Hepatocyte (in vitro differentiated cells): ENCODE data around the gene MUC16. TPM values are rescaled to one million over a fixed set of nuclear protein-coding genes. Genes with fewer than 3 reads are reported as not detected.
"Not testable (repeated sequence)": the region's sequence is repeated elsewhere in the genome, so short reads cannot be mapped to it uniquely, and the experiment has no call there.

Experiments used
- DNase-seq: peaks from one replicate; pipeline ENCODE4 v3.0.0-alpha.2; 2016; ENCODE audit warnings: low spot score
- H2AFZ ChIP-seq: fragments of 200-600 bp; sonication (generic); 2 replicates; pipeline ENCODE4 v1.6.0; 2016; ENCODE audit warnings: antibody characterized with exemption, mild to moderate bottlenecking
- H3K27ac ChIP-seq: fragments of 200-600 bp; sonication (generic); 2 replicates; pipeline ENCODE4 v1.5.1; 2016; ENCODE audit warnings: mild to moderate bottlenecking
- H3K27me3 ChIP-seq: fragments of 200-600 bp; sonication (generic); 2 replicates; pipeline ENCODE4 v1.6.1; 2016
- H3K36me3 ChIP-seq: fragments of 200-600 bp; sonication (generic); replicated peaks from 2 replicates; pipeline ENCODE4 v1.5.1; 2016; ENCODE audit warnings: low read depth; ENCODE audit not compliant: insufficient read depth
- H3K4me1 ChIP-seq: fragments of 200-600 bp; sonication (generic); 2 replicates; pipeline ENCODE4 v1.5.1; 2016; ENCODE audit warnings: mild to moderate bottlenecking, moderate library complexity; ENCODE audit not compliant: insufficient read depth
- H3K4me2 ChIP-seq: fragments of 200-600 bp; sonication (generic); 2 replicates; pipeline ENCODE4 v1.6.0; 2016
- H3K4me3 ChIP-seq: fragments of 200-600 bp; sonication (generic); 2 replicates; pipeline ENCODE4 v1.5.1; 2016; ENCODE audit warnings: mild to moderate bottlenecking
- H3K79me2 ChIP-seq: fragments of 200-600 bp; sonication (generic); 2 replicates; pipeline ENCODE4 v1.6.0; 2017; ENCODE audit warnings: mild to moderate bottlenecking
- H3K9me2 ChIP-seq: fragments of 200-600 bp; sonication (generic); replicated peaks from 2 replicates; pipeline ENCODE4 v1.6.0; 2017; ENCODE audit warnings: mild to moderate bottlenecking; ENCODE audit not compliant: insufficient read depth
- H3K9me3 ChIP-seq: fragments of 200-600 bp; sonication (generic); 2 replicates; pipeline ENCODE4 v1.5.1; 2016; ENCODE audit warnings: low read depth, mild to moderate bottlenecking
- H4K20me1 ChIP-seq: fragments of 200-600 bp; sonication (generic); 2 replicates; pipeline ENCODE4 v1.6.0; 2016; ENCODE audit warnings: mild to moderate bottlenecking; ENCODE audit not compliant: insufficient read depth, poor library complexity, severe bottlenecking
- EZH2 ChIP-seq: fragments of 200-600 bp; sonication (generic); IDR thresholded peaks from 2 replicates; pipeline ENCODE4 v1.6.1; 2016; ENCODE audit warnings: antibody characterized with exemption, mild to moderate bottlenecking, borderline replicate concordance
- EZH2phosphoT487 ChIP-seq: fragments of 200-600 bp; sonication (generic); IDR thresholded peaks from one replicate; pipeline ENCODE4 v1.6.1; 2018; ENCODE audit warnings: antibody characterized with exemption, mild to moderate bottlenecking, low read depth, moderate library complexity; ENCODE audit not compliant: unreplicated experiment, severe bottlenecking
- WGBS: methylation state at CpG from one replicate; pipeline ENCODE4 v1.1.6; 2016; ENCODE audit warnings: low lambda C conversion rate; ENCODE audit errors: missing lambda C conversion rate; 5-methylcytosine and 5-hydroxymethylcytosine counted together
- polyA plus RNA-seq: library from polyadenylated mRNA; unstranded; fragments of >200 nt; fragmentation: Nextera tagmentation; extraction: Ambion mirVana; gene quantifications from 2 replicates; pipeline ENCODE4 v1.2.1, GENCODE V29; 2016
- total RNA-seq: library from RNA; depleted of rRNA; stranded (reverse); fragments of >200 nt; gene quantifications from 2 replicates; pipeline ENCODE4 v1.2.3, GENCODE V29; 2014
- TF ChIP-seq, protein P1 (sequence below): fragments of 200-600 bp; sonication (generic); IDR thresholded peaks from 2 replicates; pipeline ENCODE4 v1.5.1; 2016; ENCODE audit warnings: antibody characterized with exemption, mild to moderate bottlenecking; ENCODE audit not compliant: poor library complexity

The MUC16 gene
- total and polyA plus RNA-seq, 2 experiments from 2014 or later = 1.3 to 2.5 TPM

DNA sequence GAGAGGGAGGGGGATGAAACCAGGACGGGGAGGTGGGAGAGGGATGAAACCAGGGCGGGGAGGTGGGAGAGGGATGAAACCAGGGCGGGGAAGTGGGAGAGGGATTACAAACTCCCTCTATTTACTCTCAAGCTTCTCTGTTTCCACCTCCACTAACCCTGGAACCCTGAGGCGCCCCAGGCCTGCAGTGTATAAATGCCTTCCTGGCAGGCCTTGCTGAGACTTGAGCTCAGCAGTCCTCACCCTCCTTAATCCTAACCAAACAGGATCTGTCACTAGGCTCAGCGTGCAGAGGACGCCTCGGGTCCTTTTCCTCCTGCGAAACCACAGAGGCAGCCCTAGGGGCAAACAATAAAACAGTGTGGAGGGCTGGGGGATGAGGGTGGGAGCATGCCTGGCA, 44.6 kb upstream of the MUC16 start:
- TF ChIP-seq EZH2 (no peak), EZH2phosphoT487 (no peak)
- TF ChIP-seq, protein P1, sequence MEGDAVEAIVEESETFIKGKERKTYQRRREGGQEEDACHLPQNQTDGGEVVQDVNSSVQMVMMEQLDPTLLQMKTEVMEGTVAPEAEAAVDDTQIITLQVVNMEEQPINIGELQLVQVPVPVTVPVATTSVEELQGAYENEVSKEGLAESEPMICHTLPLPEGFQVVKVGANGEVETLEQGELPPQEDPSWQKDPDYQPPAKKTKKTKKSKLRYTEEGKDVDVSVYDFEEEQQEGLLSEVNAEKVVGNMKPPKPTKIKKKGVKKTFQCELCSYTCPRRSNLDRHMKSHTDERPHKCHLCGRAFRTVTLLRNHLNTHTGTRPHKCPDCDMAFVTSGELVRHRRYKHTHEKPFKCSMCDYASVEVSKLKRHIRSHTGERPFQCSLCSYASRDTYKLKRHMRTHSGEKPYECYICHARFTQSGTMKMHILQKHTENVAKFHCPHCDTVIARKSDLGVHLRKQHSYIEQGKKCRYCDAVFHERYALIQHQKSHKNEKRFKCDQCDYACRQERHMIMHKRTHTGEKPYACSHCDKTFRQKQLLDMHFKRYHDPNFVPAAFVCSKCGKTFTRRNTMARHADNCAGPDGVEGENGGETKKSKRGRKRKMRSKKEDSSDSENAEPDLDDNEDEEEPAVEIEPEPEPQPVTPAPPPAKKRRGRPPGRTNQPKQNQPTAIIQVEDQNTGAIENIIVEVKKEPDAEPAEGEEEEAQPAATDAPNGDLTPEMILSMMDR = no peak

DNA sequence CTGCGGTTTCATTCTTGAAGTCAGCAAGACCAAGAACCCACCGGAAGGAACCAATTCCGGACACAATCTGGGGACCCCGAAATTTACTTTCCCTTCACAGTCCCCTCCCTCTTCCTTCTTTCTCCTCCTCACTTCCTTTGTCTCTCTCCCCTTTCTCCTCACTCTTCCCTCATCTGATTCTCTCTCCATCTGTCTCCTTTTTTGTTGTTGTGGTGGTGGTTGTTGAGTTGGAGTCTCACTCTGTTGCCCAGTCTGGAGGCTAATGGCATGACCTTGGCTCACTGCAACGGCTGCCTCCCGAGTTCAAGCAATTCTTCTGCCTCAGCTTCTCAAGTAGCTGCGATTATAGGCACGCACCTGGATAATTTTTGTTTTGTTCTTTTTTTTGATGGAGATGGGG, 44.0 kb upstream of the MUC16 start:
- TF ChIP-seq EZH2 (no peak), EZH2phosphoT487 (no peak)
- TF ChIP-seq, protein P1 = no peak
- DNase-seq = no peak
- H3K4me3 ChIP-seq = no peak overlapping the region
- H3K79me2 ChIP-seq = no peaks in the 10 kb centered on the region
- H3K4me1 ChIP-seq = no peaks in the 10 kb centered on the region
- no peaks in the 10 kb centered on the region for H3K9me3 ChIP-seq
- no peaks in the 10 kb centered on the region for H4K20me1 ChIP-seq
- H3K4me2 ChIP-seq = no peak overlapping the region
- 78% methylated on average over 8 of the region's 8 CpGs for WGBS
- H3K9me2 ChIP-seq = no peaks in the 10 kb centered on the region
- no peaks in the 10 kb centered on the region for H3K36me3 ChIP-seq
- H3K27me3 ChIP-seq = no peaks in the 10 kb centered on the region
- peak overlapping the region; percentile 73 for H3K27ac ChIP-seq
- no peak overlapping the region for H2AFZ ChIP-seq

More for the DNA sequence above, 44.6 kb upstream of the MUC16 start:
- Histone ChIP-seq H2AFZ (no peak overlapping the region), H3K4me1 (no peaks in the 10 kb centered on the region), H3K9me2 (no peaks in the 10 kb centered on the region), H3K4me3 (no peak overlapping the region), H3K36me3 (no peaks in the 10 kb centered on the region), H3K27me3 (no peaks in the 10 kb centered on the region), H4K20me1 (no peaks in the 10 kb centered on the region), H3K79me2 (no peaks in the 10 kb centered on the region), H3K4me2 (peak overlapping the region; percentile 25), H3K27ac (peak overlapping the region; percentile 73), H3K9me3 (no peaks in the 10 kb centered on the region)
- 5% methylated on average over 5 of the region's 8 CpGs for WGBS
- peak; percentile 66 for DNase-seq

GRCh38 chr19:9053674-9054073, 43.5 kb upstream of the MUC16 start:
- H2AFZ ChIP-seq, H3K36me3 ChIP-seq, H3K4me1 ChIP-seq, H3K4me3 ChIP-seq, H3K9me2 ChIP-seq, H3K27me3 ChIP-seq, H3K79me2 ChIP-seq, H3K9me3 ChIP-seq, DNase-seq, H4K20me1 ChIP-seq, H3K4me2 ChIP-seq: not testable (repeated sequence)
- 93% methylated on average over 6 of the region's 6 CpGs for WGBS
- H3K27ac ChIP-seq = peak overlapping the region; percentile 73

GRCh38 chr19:9052894-9053293, 42.7 kb upstream of the MUC16 start:
- no peak overlapping the region for H3K4me3 ChIP-seq
- whole genome bisulfite sequencing = 81% methylated on average over 4 of the region's 4 CpGs

More at GRCh38 chr19:9052894-9053293, 42.7 kb upstream of the MUC16 start:
- Histone ChIP-seq H3K79me2 (no peaks in the 10 kb centered on the region), H3K27me3 (no peaks in the 10 kb centered on the region), H3K4me2 (no peak overlapping the region), H4K20me1 (no peaks in the 10 kb centered on the region), H3K9me3 (no peaks in the 10 kb centered on the region), H3K36me3 (no peaks in the 10 kb centered on the region), H3K9me2 (no peaks in the 10 kb centered on the region), H2AFZ (no peak overlapping the region), H3K27ac (no peak overlapping the region), H3K4me1 (no peaks in the 10 kb centered on the region)
- TF ChIP-seq, protein P1 = no peak
- TF ChIP-seq EZH2phosphoT487 (no peak), EZH2 (no peak)
- no peak for DNase-seq
